PC-3 (cell line): ENCODE results near the gene ADH7. TPM values are rescaled to one million over a fixed set of nuclear protein-coding genes. Genes with fewer than 3 reads are reported as not detected.

Experiments used
- ATAC-seq: fragments of 200-7000 bp; cut with Tn5 transposase; 2 replicates; pipeline ENCODE4 v1.9.1; 2020; ENCODE audit warnings: mild to moderate bottlenecking, moderate library complexity
- BruUV-seq: library from RNA; stranded (reverse); fragments of 400-500 nt; replicated peaks from 2 replicates; lab custom pipeline; 2021; lab: Mats Ljungman, UMichigan
- CTCF ChIA-PET: fragments of 300-600 bp; sonication (Branson Sonifier 250); formaldehyde crosslinking; loops from one replicate; lab custom pipeline; 2022; ENCODE audit warnings: antibody characterized with exemption; lab: Charles Lee
- POLR2A ChIA-PET: fragments of 300-600 bp; sonication (Branson Sonifier 250); formaldehyde crosslinking; loops from one replicate; lab custom pipeline; 2022; ENCODE audit warnings: antibody characterized with exemption; ENCODE audit not compliant: unreplicated experiment; lab: Charles Lee
- DNase-seq: peaks from one replicate; pipeline ENCODE4 v3.0.0-alpha.2; 2015
- H2AFZ ChIP-seq: fragments of 300-600 bp; sonication (generic); 2 replicates; pipeline ENCODE4 v1.6.0; 2016; ENCODE audit warnings: antibody characterized with exemption, low read length
- H3F3A ChIP-seq: fragments of 300-600 bp; sonication (generic); one replicate; pipeline ENCODE4 v1.6.0; 2017; ENCODE audit warnings: antibody characterized with exemption, low read length, control low read depth, mild to moderate bottlenecking; ENCODE audit not compliant: unreplicated experiment
- H3K27ac ChIP-seq: fragments of 300-600 bp; sonication (generic); 2 replicates; pipeline ENCODE4 v1.5.1; 2016; ENCODE audit warnings: mild to moderate bottlenecking, low read length
- H3K27me3 ChIP-seq: fragments of 300-600 bp; sonication (generic); 2 replicates; pipeline ENCODE4 v1.6.1; 2016; ENCODE audit warnings: low read length, mixed read lengths
- H3K36me3 ChIP-seq: fragments of 300-600 bp; sonication (generic); 2 replicates; pipeline ENCODE4 v1.6.1; 2016; ENCODE audit warnings: low read depth, mixed run types, low read length, mixed read lengths
- H3K4me1 ChIP-seq: fragments of 300-600 bp; sonication (generic); 2 replicates; pipeline ENCODE4 v1.5.1; 2016; ENCODE audit warnings: low read length; ENCODE audit not compliant: insufficient read depth
- H3K4me2 ChIP-seq: fragments of 300-600 bp; sonication (generic); 2 replicates; pipeline ENCODE4 v1.6.0; 2016; ENCODE audit warnings: low read length
- H3K4me3 ChIP-seq: fragments of 300-600 bp; sonication (generic); 2 replicates; pipeline ENCODE4 v1.5.1; 2016; ENCODE audit warnings: mild to moderate bottlenecking, low read length, mixed read lengths
- H3K79me2 ChIP-seq: fragments of 300-600 bp; sonication (generic); 2 replicates; pipeline ENCODE4 v1.6.1; 2017; ENCODE audit warnings: low read length, mixed read lengths
- H3K9ac ChIP-seq: fragments of 300-600 bp; sonication (generic); 2 replicates; pipeline ENCODE4 v1.6.0; 2016; ENCODE audit warnings: mild to moderate bottlenecking, low read length
- H3K9me2 ChIP-seq: fragments of 300-600 bp; sonication (generic); replicated peaks from 2 replicates; pipeline ENCODE4 v1.6.1; 2016; ENCODE audit warnings: mixed run types, low read length, mixed read lengths
- H3K9me3 ChIP-seq: fragments of 300-600 bp; sonication (generic); 2 replicates; pipeline ENCODE4 v1.6.1; 2016; ENCODE audit warnings: low read length, mixed read lengths
- H4K20me1 ChIP-seq: fragments of 300-600 bp; sonication (generic); 2 replicates; pipeline ENCODE4 v1.6.1; 2016; ENCODE audit warnings: low read length, mixed read lengths
- CTCF ChIP-seq: fragments of 300-600 bp; sonication (generic); conservative IDR thresholded peaks from 2 replicates; pipeline ENCODE4 v1.5.1; 2017; ENCODE audit warnings: antibody characterized with exemption, low read depth, mild to moderate bottlenecking, low read length
- EZH2 ChIP-seq: fragments of 300-600 bp; sonication (generic); IDR thresholded peaks from one replicate; pipeline ENCODE4 v1.6.1; 2017; ENCODE audit warnings: antibody characterized with exemption, mild to moderate bottlenecking, low read length; ENCODE audit not compliant: unreplicated experiment
- EZH2phosphoT487 ChIP-seq: fragments of 300-600 bp; sonication (generic); IDR thresholded peaks from 2 replicates; pipeline ENCODE4 v1.6.1; 2018; ENCODE audit warnings: mild to moderate bottlenecking, antibody characterized with exemption, low read length, borderline replicate concordance
- intact Hi-C: fragments of 100-400 bp; cut with micrococcal nuclease; formaldehyde crosslinking; loops from 2 replicates; pipeline ENCODE4 v1.9.0; 2023
- total RNA-seq: library from RNA; depleted of rRNA; stranded (reverse); fragments of >200 nt; gene quantifications from 2 replicates; pipeline ENCODE4 v1.2.3, GENCODE V29; 2014

The ADH7 gene
- total RNA-seq, 1 experiment from 2014 or later: not detected

GRCh38 chr4:99458911-99459447 lies 23.8 kb upstream of the ADH7 start:
- H2AFZ ChIP-seq: 0 out of 2 replicates have a peak overlapping the region, but pooled peaks have one; percentile 14
- intact Hi-C loops: no loop called here
- H3K9me3 ChIP-seq: no peaks in the 10 kb centered on the region
- H3K79me2 ChIP-seq: no peaks in the 10 kb centered on the region
- no peak overlapping the region for H3K4me3 ChIP-seq
- ChIA-PET POLR2A (no interaction called here), CTCF (no interaction called here)
- no peak for TF ChIP-seq EZH2phosphoT487
- no peak for TF ChIP-seq EZH2
- no peak for TF ChIP-seq CTCF
- peak overlapping the region; percentile 65 for H3K4me2 ChIP-seq
- peak; percentile 35; the same call in 1 of the 2 replicates for ATAC-seq
- no peaks in the 10 kb centered on the region for H3K36me3 ChIP-seq
- no peaks in the 10 kb centered on the region for H3K27me3 ChIP-seq
- no peak overlapping the region for H3K27ac ChIP-seq
- H3F3A ChIP-seq: no peaks in the 10 kb centered on the region
- BruUV-seq: no TSS peak
- no peak overlapping the region for H3K9ac ChIP-seq
- peak; percentile 58 for DNase-seq
- H4K20me1 ChIP-seq: no peaks in the 10 kb centered on the region
- no peaks in the 10 kb centered on the region for H3K9me2 ChIP-seq
- peaks cover 12% of the 10 kb centered on the region for H3K4me1 ChIP-seq

GRCh38 chr4:99457676-99458075 lies 22.5 kb upstream of the ADH7 start:
- Histone ChIP-seq H3K27ac (no peak overlapping the region), H3K4me1 (peaks cover 12% of the 10 kb centered on the region), H3K36me3 (no peaks in the 10 kb centered on the region), H3F3A (no peaks in the 10 kb centered on the region), H3K9ac (no peak overlapping the region), H3K79me2 (no peaks in the 10 kb centered on the region), H3K4me2 (no peak overlapping the region), H3K27me3 (no peaks in the 10 kb centered on the region), H3K9me2 (no peaks in the 10 kb centered on the region), H4K20me1 (no peaks in the 10 kb centered on the region), H2AFZ (no peak overlapping the region), H3K4me3 (no peak overlapping the region), H3K9me3 (no peaks in the 10 kb centered on the region)
- POLR2A ChIA-PET: no interaction called here
- intact Hi-C loops: no loop called here
- TF ChIP-seq EZH2 (no peak), CTCF (no peak), EZH2phosphoT487 (no peak)
- ATAC-seq (no peak), DNase-seq (no peak)
- CTCF ChIA-PET: no interaction called here
- no TSS peak for BruUV-seq

GRCh38 chr4:99457270-99457669 lies 22.1 kb upstream of the ADH7 start:
- H3K27me3 ChIP-seq: no peaks in the 10 kb centered on the region
- H3K4me2 ChIP-seq: no peak overlapping the region
- H3K9ac ChIP-seq: no peak overlapping the region
- no peak overlapping the region for H3K4me3 ChIP-seq
- no peaks in the 10 kb centered on the region for H3K9me2 ChIP-seq
- BruUV-seq: no TSS peak
- H3F3A ChIP-seq: no peaks in the 10 kb centered on the region
- no peaks in the 10 kb centered on the region for H3K9me3 ChIP-seq
- no peaks in the 10 kb centered on the region for H3K36me3 ChIP-seq
- peaks cover 12% of the 10 kb centered on the region for H3K4me1 ChIP-seq
- DNase-seq: no peak
- H3K79me2 ChIP-seq: no peaks in the 10 kb centered on the region
- H3K27ac ChIP-seq: no peak overlapping the region
- ChIA-PET CTCF (no interaction called here), POLR2A (no interaction called here)
- ATAC-seq: no peak
- no peaks in the 10 kb centered on the region for H4K20me1 ChIP-seq
- no peak overlapping the region for H2AFZ ChIP-seq
- intact Hi-C loops: no loop called here
- TF ChIP-seq EZH2phosphoT487 (no peak), EZH2 (no peak), CTCF (no peak)
